Measurements from ENCODE around the gene DENND5A.
A peak's percentile ranks its signal among the peaks of the same experiment; 100 is the strongest.

DENND5A gene

GRCh38 chr11:9138133-9138453, 127.1 kb downstream of the DENND5A start:
- Histone ChIP-seq H3K36me3 (ENCODE audit: control insufficient read depth, insufficient read depth, low read length) (peaks cover 61% of the 10 kb centered on the region), H3K4me3 (ENCODE audit: low read depth, low read length) (no peak overlapping the region), H3K4me1 (ENCODE audit: control insufficient read depth, insufficient read depth, low read length) (peaks cover 12% of the 10 kb centered on the region), H3K27me3 (ENCODE audit: control insufficient read depth, insufficient read depth, low read length) (no peaks in the 10 kb centered on the region), H3K27ac (ENCODE audit: low read depth, low read length) (peak overlapping the region; percentile 84), H3K9me3 (ENCODE audit: control insufficient read depth, insufficient read depth, low read length) (no peaks in the 10 kb centered on the region), H3K9ac (ENCODE audit: low read depth, low read length) (no peak overlapping the region)

- peaks cover 55% of the 10 kb centered on the region for H3K36me3 ChIP-seq (ENCODE audit: control insufficient read depth, insufficient read depth, low read length)
- H3K27ac ChIP-seq (ENCODE audit: low read depth, low read length), result peak overlapping the region; percentile 84
- H3K27me3 ChIP-seq (ENCODE audit: control insufficient read depth, insufficient read depth, low read length), result no peaks in the 10 kb centered on the region
These were observed 127.6 kb downstream of the DENND5A start for GRCh38 chr11:9137293-9138132.

GRCh38 chr11:9136741-9137140, 128.4 kb downstream of the DENND5A start:
- Histone ChIP-seq H3K27me3 (ENCODE audit: control insufficient read depth, insufficient read depth, low read length) (no peaks in the 10 kb centered on the region), H3K4me1 (ENCODE audit: control insufficient read depth, insufficient read depth, low read length) (peaks cover 12% of the 10 kb centered on the region), H3K4me3 (ENCODE audit: low read depth, low read length) (no peak overlapping the region), H3K27ac (ENCODE audit: low read depth, low read length) (no peak overlapping the region), H3K9ac (ENCODE audit: low read depth, low read length) (no peak overlapping the region), H3K9me3 (ENCODE audit: control insufficient read depth, insufficient read depth, low read length) (no peaks in the 10 kb centered on the region), H3K36me3 (ENCODE audit: control insufficient read depth, insufficient read depth, low read length) (peaks cover 48% of the 10 kb centered on the region)

More at GRCh38 chr11:9137293-9138132, 127.6 kb downstream of the DENND5A start:
- Histone ChIP-seq H3K4me1 (ENCODE audit: control insufficient read depth, insufficient read depth, low read length) (peaks cover 12% of the 10 kb centered on the region), H3K9me3 (ENCODE audit: control insufficient read depth, insufficient read depth, low read length) (no peaks in the 10 kb centered on the region), H3K4me3 (ENCODE audit: low read depth, low read length) (no peak overlapping the region), H3K9ac (ENCODE audit: low read depth, low read length) (no peak overlapping the region)

DNA sequence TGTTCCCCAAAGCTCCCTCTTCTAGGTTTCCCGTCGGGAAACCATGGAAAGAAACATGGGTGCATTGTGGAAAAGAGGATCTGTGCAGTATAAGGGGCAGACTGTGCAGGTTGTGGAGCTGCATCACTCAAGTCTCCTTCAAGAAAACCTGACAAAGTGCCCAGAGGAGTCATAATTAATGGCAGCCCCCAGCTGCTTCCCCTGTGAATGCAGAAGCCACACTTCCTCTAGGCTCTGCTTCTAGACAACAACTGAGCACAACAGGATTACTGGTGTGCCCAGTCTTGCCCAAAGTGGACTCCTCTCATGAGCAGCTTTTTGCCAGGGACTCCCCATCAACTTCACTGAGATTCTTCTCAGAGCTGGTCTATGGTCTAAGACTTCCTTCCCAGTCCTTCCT, 131.2 kb downstream of the DENND5A start:
- Histone ChIP-seq H3K36me3 (ENCODE audit: control insufficient read depth, insufficient read depth, low read length) (peaks cover 23% of the 10 kb centered on the region), H3K4me3 (ENCODE audit: low read depth, low read length) (no peak overlapping the region), H3K27ac (ENCODE audit: low read depth, low read length) (no peak overlapping the region), H3K27me3 (ENCODE audit: control insufficient read depth, insufficient read depth, low read length) (no peaks in the 10 kb centered on the region), H3K4me1 (ENCODE audit: control insufficient read depth, insufficient read depth, low read length) (peaks cover 12% of the 10 kb centered on the region), H3K9ac (ENCODE audit: low read depth, low read length) (no peak overlapping the region), H3K9me3 (ENCODE audit: control insufficient read depth, insufficient read depth, low read length) (no peaks in the 10 kb centered on the region)

DNA sequence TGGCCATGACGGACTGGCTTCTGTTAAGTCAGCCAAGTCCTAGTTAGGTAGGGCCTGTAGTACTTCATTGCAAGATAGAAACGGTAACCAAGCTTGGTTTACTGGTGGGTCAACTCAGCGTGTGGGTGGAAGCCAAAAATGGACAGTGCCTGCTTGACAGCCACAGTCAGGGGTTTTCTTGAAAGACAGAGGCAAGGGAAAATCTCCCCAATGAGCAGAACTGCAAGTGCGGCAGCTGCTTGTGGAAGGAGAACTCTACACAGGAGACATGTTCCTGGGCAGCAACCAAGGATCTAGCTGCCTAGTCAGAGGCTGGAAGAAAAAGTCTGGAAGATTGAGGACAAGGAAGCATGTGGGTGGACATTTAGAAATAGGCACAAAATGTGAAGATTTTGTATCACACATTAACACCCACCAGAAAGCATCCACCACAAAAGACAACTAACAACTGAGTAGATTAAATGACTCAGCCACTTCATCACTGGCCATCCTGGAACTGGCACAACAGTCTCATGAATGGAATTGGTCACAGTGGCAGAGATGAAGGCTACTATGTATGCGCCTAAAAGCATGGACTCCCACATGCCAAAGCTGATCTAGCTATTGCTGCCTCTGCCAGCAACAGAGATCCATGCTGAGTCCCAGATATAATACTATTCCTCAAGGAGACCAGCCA, 132.8 kb downstream of the DENND5A start:
- peaks cover 13% of the 10 kb centered on the region for H3K36me3 ChIP-seq (ENCODE audit: control insufficient read depth, insufficient read depth, low read length)
- H3K4me1 ChIP-seq (ENCODE audit: control insufficient read depth, insufficient read depth, low read length), result peaks cover 1% of the 10 kb centered on the region
- H3K9me3 ChIP-seq (ENCODE audit: control insufficient read depth, insufficient read depth, low read length), result no peaks in the 10 kb centered on the region
- no peaks in the 10 kb centered on the region for H3K27me3 ChIP-seq (ENCODE audit: control insufficient read depth, insufficient read depth, low read length)
- no peak overlapping the region; the same call in 1 of the 2 replicates for H3K9ac ChIP-seq (ENCODE audit: low read depth, low read length)
- no peak overlapping the region for H3K4me3 ChIP-seq (ENCODE audit: low read depth, low read length)
- no peak overlapping the region for H3K27ac ChIP-seq (ENCODE audit: low read depth, low read length)

DNA sequence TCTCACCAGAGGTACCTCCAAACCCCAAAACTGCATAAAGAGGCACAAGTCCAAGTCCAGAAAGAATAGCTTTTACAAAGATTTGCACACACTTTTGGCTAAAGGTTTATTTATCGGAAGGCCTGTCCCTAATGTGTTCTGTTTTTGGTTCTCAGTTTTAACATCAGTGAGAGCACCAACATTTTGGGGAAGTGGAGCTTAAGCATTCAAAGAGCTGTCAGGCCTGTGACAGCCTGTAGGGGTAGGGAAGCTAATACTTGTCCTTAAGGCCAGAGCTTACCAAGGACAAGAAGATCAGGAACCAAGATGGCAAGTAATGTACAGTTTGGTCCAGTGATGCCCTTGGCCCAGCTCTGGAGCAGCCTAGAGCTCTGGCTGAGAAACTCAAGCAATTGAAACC, 134.9 kb downstream of the DENND5A start:
- H3K4me1 ChIP-seq (ENCODE audit: control insufficient read depth, insufficient read depth, low read length), result peaks cover 7% of the 10 kb centered on the region
- H3K4me3 ChIP-seq (ENCODE audit: low read depth, low read length), result no peak overlapping the region
- no peak overlapping the region for H3K9ac ChIP-seq (ENCODE audit: low read depth, low read length)
- H3K27me3 ChIP-seq (ENCODE audit: control insufficient read depth, insufficient read depth, low read length), result no peaks in the 10 kb centered on the region
- no peak overlapping the region for H3K27ac ChIP-seq (ENCODE audit: low read depth, low read length)
- H3K36me3 ChIP-seq (ENCODE audit: control insufficient read depth, insufficient read depth, low read length), result no peaks in the 10 kb centered on the region; the same call in 1 of the 2 replicates
- H3K9me3 ChIP-seq (ENCODE audit: control insufficient read depth, insufficient read depth, low read length), result no peaks in the 10 kb centered on the region

- no peaks in the 10 kb centered on the region for H3K9me3 ChIP-seq (ENCODE audit: control insufficient read depth, insufficient read depth, low read length)
- H3K36me3 ChIP-seq (ENCODE audit: control insufficient read depth, insufficient read depth, low read length), result no peaks in the 10 kb centered on the region
- H3K27me3 ChIP-seq (ENCODE audit: control insufficient read depth, insufficient read depth, low read length), result no peaks in the 10 kb centered on the region
- no peak overlapping the region for H3K27ac ChIP-seq (ENCODE audit: low read depth, low read length)
- H3K9ac ChIP-seq (ENCODE audit: low read depth, low read length), result no peak overlapping the region
- H3K4me1 ChIP-seq (ENCODE audit: control insufficient read depth, insufficient read depth, low read length), result peaks cover 11% of the 10 kb centered on the region
- H3K4me3 ChIP-seq (ENCODE audit: low read depth, low read length), result no peak overlapping the region
These were observed 138.5 kb downstream of the DENND5A start for GRCh38 chr11:9126636-9127035.

- H3K4me3 ChIP-seq (ENCODE audit: low read depth, low read length), result no peak overlapping the region
- H3K9ac ChIP-seq (ENCODE audit: low read depth, low read length), result no peak overlapping the region
- H3K27me3 ChIP-seq (ENCODE audit: control insufficient read depth, insufficient read depth, low read length), result no peaks in the 10 kb centered on the region
- H3K9me3 ChIP-seq (ENCODE audit: control insufficient read depth, insufficient read depth, low read length), result no peaks in the 10 kb centered on the region
- no peak overlapping the region for H3K27ac ChIP-seq (ENCODE audit: low read depth, low read length)
- H3K36me3 ChIP-seq (ENCODE audit: control insufficient read depth, insufficient read depth, low read length), result no peaks in the 10 kb centered on the region
- H3K4me1 ChIP-seq (ENCODE audit: control insufficient read depth, insufficient read depth, low read length), result peaks cover 22% of the 10 kb centered on the region
These were observed 139.8 kb downstream of the DENND5A start for GRCh38 chr11:9125185-9125886.

DNA sequence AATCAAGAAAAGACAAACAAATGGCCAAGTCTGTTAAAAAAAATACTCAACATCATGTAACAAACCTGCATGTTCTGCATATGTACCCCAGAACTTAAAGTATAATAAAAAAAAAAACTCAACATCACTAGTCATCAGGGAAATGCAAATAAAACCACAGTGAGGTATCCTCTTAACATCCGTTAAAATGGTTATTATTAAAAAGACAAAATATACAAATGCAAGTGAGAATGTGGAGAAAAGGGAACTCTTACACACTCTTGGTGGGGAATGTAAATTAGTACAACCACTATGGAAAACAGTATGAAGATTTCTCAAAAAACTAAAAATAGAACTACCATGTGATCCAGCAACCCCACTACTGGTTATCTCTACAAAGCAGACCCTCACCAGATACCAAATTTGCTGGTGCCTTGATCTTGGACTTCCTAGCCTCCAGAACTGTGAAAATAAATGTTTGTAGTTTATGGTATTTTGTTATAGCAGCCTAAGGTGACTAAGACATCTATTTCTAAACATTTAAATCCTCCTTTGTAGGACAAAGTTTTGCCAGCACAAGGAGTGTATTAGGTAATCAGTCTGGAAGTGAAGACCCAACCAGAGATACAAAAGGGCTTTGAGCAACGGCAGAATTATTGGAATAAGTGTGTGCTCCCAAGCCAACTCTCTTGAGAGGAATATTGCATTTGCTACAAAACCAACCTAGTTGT, 141.4 kb downstream of the DENND5A start:
- no peaks in the 10 kb centered on the region for H3K36me3 ChIP-seq (ENCODE audit: control insufficient read depth, insufficient read depth, low read length)
- no peaks in the 10 kb centered on the region for H3K9me3 ChIP-seq (ENCODE audit: control insufficient read depth, insufficient read depth, low read length)
- H3K4me1 ChIP-seq (ENCODE audit: control insufficient read depth, insufficient read depth, low read length), result peaks cover 26% of the 10 kb centered on the region
- no peak overlapping the region for H3K9ac ChIP-seq (ENCODE audit: low read depth, low read length)
- no peaks in the 10 kb centered on the region for H3K27me3 ChIP-seq (ENCODE audit: control insufficient read depth, insufficient read depth, low read length)
- H3K4me3 ChIP-seq (ENCODE audit: low read depth, low read length), result no peak overlapping the region
- H3K27ac ChIP-seq (ENCODE audit: low read depth, low read length), result no peak overlapping the region

DNA sequence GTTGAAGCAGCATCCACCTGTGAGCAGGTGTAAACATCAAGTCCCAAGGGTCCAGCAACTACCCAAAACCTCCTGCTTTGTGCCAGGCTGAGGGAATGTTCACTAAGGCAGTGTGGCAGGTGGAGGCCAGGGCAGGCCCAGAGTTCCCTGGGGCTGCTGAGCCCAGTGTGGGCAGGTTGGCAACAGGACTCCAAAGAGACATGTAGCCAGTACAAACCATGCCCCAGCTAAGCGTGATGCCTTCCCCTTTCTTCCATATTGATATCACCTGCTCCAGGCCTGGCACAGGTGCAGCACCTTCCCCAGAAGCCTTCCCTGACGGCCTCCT, 143.7 kb downstream of the DENND5A start:
- Histone ChIP-seq H3K9ac (ENCODE audit: low read depth, low read length) (no peak overlapping the region), H3K4me3 (ENCODE audit: low read depth, low read length) (no peak overlapping the region), H3K36me3 (ENCODE audit: control insufficient read depth, insufficient read depth, low read length) (no peaks in the 10 kb centered on the region), H3K27ac (ENCODE audit: low read depth, low read length) (peak overlapping the region; percentile 64), H3K9me3 (ENCODE audit: control insufficient read depth, insufficient read depth, low read length) (no peaks in the 10 kb centered on the region), H3K27me3 (ENCODE audit: control insufficient read depth, insufficient read depth, low read length) (no peaks in the 10 kb centered on the region), H3K4me1 (ENCODE audit: control insufficient read depth, insufficient read depth, low read length) (peaks cover 19% of the 10 kb centered on the region)

Measured in HUES48 (cell line).